BE2C (cell line): ENCODE data around the gene GNL3.

Source experiments
- DNase-seq: peaks from one replicate; pipeline ENCODE4 v3.0.0-alpha.2; 2020
- H3K27me3 ChIP-seq: fragments of 250-450 bp; sonication (Bioruptor Pico); 2 replicates; pipeline ENCODE4 v1.5.1; 2020; ENCODE audit warnings: mild to moderate bottlenecking
- H3K36me3 ChIP-seq: fragments of 250-450 bp; sonication (Bioruptor Pico); 2 replicates; pipeline ENCODE4 v1.5.1; 2020; ENCODE audit warnings: mild to moderate bottlenecking
- H3K4me1 ChIP-seq: fragments of 250-450 bp; sonication (Bioruptor Pico); 2 replicates; pipeline ENCODE4 v1.5.1; 2020
- H3K4me3 ChIP-seq: 2 replicates; pipeline ENCODE4 v1.5.1; 2011; ENCODE audit warnings: low read depth, low read length
- H3K9me3 ChIP-seq: fragments of 250-450 bp; sonication (Bioruptor Pico); 2 replicates; pipeline ENCODE4 v1.5.1; 2020
- CTCF ChIP-seq: IDR thresholded peaks from 2 replicates; pipeline ENCODE4 v1.5.1; 2012; ENCODE audit warnings: mild to moderate bottlenecking, low read depth, low read length

Gene GNL3

GRCh38 chr3:52678265-52679198 lies 7.3 kb upstream of the GNL3 start:
- H3K4me3 ChIP-seq = no peak overlapping the region
- no peaks in the 10 kb centered on the region for H3K4me1 ChIP-seq
- peaks cover 14% of the 10 kb centered on the region for H3K36me3 ChIP-seq
- no peaks in the 10 kb centered on the region for H3K9me3 ChIP-seq
- no peak for DNase-seq
- no peak for TF ChIP-seq CTCF
- no peaks in the 10 kb centered on the region for H3K27me3 ChIP-seq

GRCh38 chr3:52679199-52679538 lies 6.7 kb upstream of the GNL3 start:
- Histone ChIP-seq H3K9me3 (no peaks in the 10 kb centered on the region), H3K4me1 (no peaks in the 10 kb centered on the region), H3K27me3 (no peaks in the 10 kb centered on the region), H3K36me3 (peaks cover 14% of the 10 kb centered on the region), H3K4me3 (no peak overlapping the region)
- DNase-seq = no peak
- TF ChIP-seq CTCF = no peak

GRCh38 chr3:52679811-52680210 lies 6.0 kb upstream of the GNL3 start:
- Histone ChIP-seq H3K36me3 (peaks cover 14% of the 10 kb centered on the region), H3K9me3 (no peaks in the 10 kb centered on the region), H3K4me1 (no peaks in the 10 kb centered on the region), H3K27me3 (no peaks in the 10 kb centered on the region), H3K4me3 (no peak overlapping the region)
- no peak for TF ChIP-seq CTCF
- no peak for DNase-seq

- no peak for TF ChIP-seq CTCF
Observed at GRCh38 chr3:52681596-52681995, 4.2 kb upstream of the GNL3 start.

GRCh38 chr3:52682016-52682415 lies 3.8 kb upstream of the GNL3 start:
- no peaks in the 10 kb centered on the region for H3K9me3 ChIP-seq
- no peaks in the 10 kb centered on the region for H3K4me1 ChIP-seq
- H3K4me3 ChIP-seq = no peak overlapping the region
- peak; percentile 33; the same call in 1 of the 2 replicates for TF ChIP-seq CTCF
- DNase-seq = no peak
- H3K27me3 ChIP-seq = no peaks in the 10 kb centered on the region
- H3K36me3 ChIP-seq = peaks cover 24% of the 10 kb centered on the region

More at GRCh38 chr3:52681596-52681995, 4.2 kb upstream of the GNL3 start:
- Histone ChIP-seq H3K27me3 (no peaks in the 10 kb centered on the region), H3K36me3 (peaks cover 20% of the 10 kb centered on the region), H3K4me1 (no peaks in the 10 kb centered on the region), H3K4me3 (no peak overlapping the region), H3K9me3 (no peaks in the 10 kb centered on the region)
- no peak for DNase-seq

GRCh38 chr3:52683611-52684010 lies 2.2 kb upstream of the GNL3 start:
- no peaks in the 10 kb centered on the region for H3K4me1 ChIP-seq
- DNase-seq = no peak

More at GRCh38 chr3:52683611-52684010, 2.2 kb upstream of the GNL3 start:
- H3K36me3 ChIP-seq = peaks cover 34% of the 10 kb centered on the region
- H3K27me3 ChIP-seq = no peaks in the 10 kb centered on the region
- no peak overlapping the region for H3K4me3 ChIP-seq
- no peak for TF ChIP-seq CTCF
- H3K9me3 ChIP-seq = no peaks in the 10 kb centered on the region
